Measurements from ENCODE around the gene EXOSC2. TPM values are rescaled to one million over a fixed set of nuclear protein-coding genes. Genes with fewer than 3 reads are reported as not detected.

Gene EXOSC2
- total RNA-seq, 1 donor from 2014 or later, result 22.4 TPM

- no peak for TF ChIP-seq CTCF (conservative IDR thresholded peaks at IDR 0.05; ENCODE audit: low read depth, low read length)
- H3K4me3 ChIP-seq (ENCODE audit: low read depth, low read length), result no peak overlapping the region
- no peak for DNase-seq (ENCODE audit: low read depth)
Observed at GRCh38 chr9:130663977-130664250, 29.7 kb upstream of the EXOSC2 start.

GRCh38 chr9:130664251-130665028, 29.1 kb upstream of the EXOSC2 start, which contains the start of gene PRDM12:
Gene PRDM12 (plus strand): TSS chr9:130664594. CDS start chr9:130664654, 60 bp downstream.
- H3K4me3 ChIP-seq (ENCODE audit: low read depth, low read length), result no peak within 1 kb of the TSS
- DNase-seq (ENCODE audit: low read depth), result no peak
- TF ChIP-seq CTCF (conservative IDR thresholded peaks at IDR 0.05; ENCODE audit: low read depth, low read length), result no peak

GRCh38 chr9:130665029-130665430, 28.6 kb upstream of the EXOSC2 start:
- no peak overlapping the region for H3K4me3 ChIP-seq (ENCODE audit: low read depth, low read length)
- no peak for DNase-seq (ENCODE audit: low read depth)
- no peak for TF ChIP-seq CTCF (conservative IDR thresholded peaks at IDR 0.05; ENCODE audit: low read depth, low read length)

GRCh38 chr9:130665431-130666392, 27.9 kb upstream of the EXOSC2 start:
- H3K4me3 ChIP-seq (ENCODE audit: low read depth, low read length), result no peak overlapping the region
- DNase-seq (ENCODE audit: low read depth), result no peak
- no peak for TF ChIP-seq CTCF (conservative IDR thresholded peaks at IDR 0.05; ENCODE audit: low read depth, low read length)

GRCh38 chr9:130666393-130667119, 27.0 kb upstream of the EXOSC2 start:
- TF ChIP-seq CTCF (conservative IDR thresholded peaks at IDR 0.05; ENCODE audit: low read depth, low read length), result no peak
- no peak overlapping the region for H3K4me3 ChIP-seq (ENCODE audit: low read depth, low read length)
- DNase-seq (ENCODE audit: low read depth), result no peak

GRCh38 chr9:130667120-130667435, 26.5 kb upstream of the EXOSC2 start:
- no peak for DNase-seq (ENCODE audit: low read depth)
- no peak overlapping the region for H3K4me3 ChIP-seq (ENCODE audit: low read depth, low read length)
- no peak for TF ChIP-seq CTCF (conservative IDR thresholded peaks at IDR 0.05; ENCODE audit: low read depth, low read length)

Measured in epithelial cell of proximal tubule (primary cell).